Measurements from ENCODE around the gene SIGLEC7. TPM values are rescaled to one million over a fixed set of nuclear protein-coding genes. Genes with fewer than 3 reads are reported as not detected.

The SIGLEC7 gene
- total RNA-seq, 1 donor from 2014 or later, result 11.0 TPM

- intact Hi-C loops (cut with DNase I), result no loop called here
- TF ChIP-seq CTCF (IDR thresholded peaks at IDR 0.05), result no peak
- no peak for ATAC-seq
- H3K9me3 ChIP-seq, result no peaks in the 10 kb centered on the region
- no peak overlapping the region for H3K27ac ChIP-seq
- peaks cover 4% of the 10 kb centered on the region for H3K27me3 ChIP-seq
- no peak overlapping the region for H3K4me3 ChIP-seq
- no peaks in the 10 kb centered on the region for H3K36me3 ChIP-seq
- no peaks in the 10 kb centered on the region for H3K4me1 ChIP-seq
- no peak for DNase-seq
Measured at GRCh38 chr19:51192689-51193088, 50.6 kb downstream of the SIGLEC7 start.

GRCh38 chr19:51194527-51195315, 52.6 kb downstream of the SIGLEC7 start:
- intact Hi-C loops (cut with DNase I), result no loop called here
- H3K36me3 ChIP-seq, result no peaks in the 10 kb centered on the region
- DNase-seq, result no peak
- TF ChIP-seq CTCF (IDR thresholded peaks at IDR 0.05), result no peak
- H3K27me3 ChIP-seq, result peaks cover 6% of the 10 kb centered on the region
- H3K4me1 ChIP-seq, result no peaks in the 10 kb centered on the region
- H3K27ac ChIP-seq, result no peak overlapping the region
- no peak for ATAC-seq
- H3K4me3 ChIP-seq, result no peak overlapping the region
- no peaks in the 10 kb centered on the region for H3K9me3 ChIP-seq

- Histone ChIP-seq H3K4me3 (no peak overlapping the region), H3K27me3 (peaks cover 11% of the 10 kb centered on the region), H3K27ac (no peak overlapping the region), H3K36me3 (no peaks in the 10 kb centered on the region), H3K4me1 (no peaks in the 10 kb centered on the region), H3K9me3 (no peaks in the 10 kb centered on the region)
- TF ChIP-seq CTCF (IDR thresholded peaks at IDR 0.05), result no peak
- ATAC-seq, result no peak
- no peak for DNase-seq
- intact Hi-C loops (cut with DNase I), result no loop called here
Measured at GRCh38 chr19:51195316-51195586, 53.1 kb downstream of the SIGLEC7 start.

- Histone ChIP-seq H3K9me3 (no peaks in the 10 kb centered on the region), H3K27me3 (peaks cover 15% of the 10 kb centered on the region), H3K36me3 (no peaks in the 10 kb centered on the region), H3K27ac (no peak overlapping the region), H3K4me3 (no peak overlapping the region), H3K4me1 (no peaks in the 10 kb centered on the region)
- intact Hi-C loops (cut with DNase I), result no loop called here
- TF ChIP-seq CTCF (IDR thresholded peaks at IDR 0.05), result no peak
- no peak for DNase-seq
- ATAC-seq, result no peak
Measured at GRCh38 chr19:51195616-51196015, 53.5 kb downstream of the SIGLEC7 start.

- no peaks in the 10 kb centered on the region for H3K9me3 ChIP-seq
- no peaks in the 10 kb centered on the region for H3K4me1 ChIP-seq
- ATAC-seq (no peak), DNase-seq (no peak)
- intact Hi-C loops (cut with DNase I), result no loop called here
- no peak for TF ChIP-seq CTCF (IDR thresholded peaks at IDR 0.05)
- no peak overlapping the region for H3K4me3 ChIP-seq
- H3K27ac ChIP-seq, result no peak overlapping the region
- peaks cover 18% of the 10 kb centered on the region for H3K27me3 ChIP-seq
- H3K36me3 ChIP-seq, result no peaks in the 10 kb centered on the region
Measured at GRCh38 chr19:51196181-51196580, 54.1 kb downstream of the SIGLEC7 start.

GRCh38 chr19:51198641-51199040, 56.5 kb downstream of the SIGLEC7 start:
- Histone ChIP-seq H3K27me3 (peaks cover 19% of the 10 kb centered on the region), H3K36me3 (no peaks in the 10 kb centered on the region), H3K4me3 (no peak overlapping the region), H3K9me3 (no peaks in the 10 kb centered on the region), H3K27ac (no peak overlapping the region), H3K4me1 (no peaks in the 10 kb centered on the region)
- TF ChIP-seq CTCF (IDR thresholded peaks at IDR 0.05), result no peak
- intact Hi-C loops (cut with DNase I), result no loop called here
- DNase-seq (no peak), ATAC-seq (no peak)
